Stromal cell of bone marrow (primary cell): Measurements from ENCODE around the gene SLC16A4.
"Not testable (repeated sequence)": the region's sequence is repeated elsewhere in the genome, so short reads cannot be mapped to it uniquely, and the experiment has no call there.

Experiments used
- DNase-seq: peaks from one replicate; pipeline ENCODE4 v3.0.0-alpha.2; 2012; ENCODE audit warnings: low read depth

The SLC16A4 gene

DNA sequence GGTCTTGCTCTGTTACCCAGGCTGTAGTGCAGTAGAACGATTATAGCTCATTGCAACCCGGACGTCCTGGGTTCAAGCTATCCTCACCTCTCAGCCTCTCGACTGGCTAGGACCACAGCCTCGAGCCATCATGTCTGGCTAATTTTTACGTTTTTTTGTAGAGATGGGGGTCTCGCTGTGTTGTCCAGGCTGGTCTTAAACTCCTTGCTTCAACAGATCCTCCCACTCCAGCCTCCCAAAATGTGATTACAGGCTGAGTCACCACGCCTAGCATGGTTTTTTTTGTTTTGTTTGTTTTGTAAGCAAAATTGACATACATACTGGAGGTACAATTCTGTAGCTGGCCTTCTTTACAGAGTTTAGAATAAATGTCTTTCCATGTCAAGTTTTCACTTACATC lies 17.7 kb upstream of the SLC16A4 start:
- no peak for DNase-seq

DNA sequence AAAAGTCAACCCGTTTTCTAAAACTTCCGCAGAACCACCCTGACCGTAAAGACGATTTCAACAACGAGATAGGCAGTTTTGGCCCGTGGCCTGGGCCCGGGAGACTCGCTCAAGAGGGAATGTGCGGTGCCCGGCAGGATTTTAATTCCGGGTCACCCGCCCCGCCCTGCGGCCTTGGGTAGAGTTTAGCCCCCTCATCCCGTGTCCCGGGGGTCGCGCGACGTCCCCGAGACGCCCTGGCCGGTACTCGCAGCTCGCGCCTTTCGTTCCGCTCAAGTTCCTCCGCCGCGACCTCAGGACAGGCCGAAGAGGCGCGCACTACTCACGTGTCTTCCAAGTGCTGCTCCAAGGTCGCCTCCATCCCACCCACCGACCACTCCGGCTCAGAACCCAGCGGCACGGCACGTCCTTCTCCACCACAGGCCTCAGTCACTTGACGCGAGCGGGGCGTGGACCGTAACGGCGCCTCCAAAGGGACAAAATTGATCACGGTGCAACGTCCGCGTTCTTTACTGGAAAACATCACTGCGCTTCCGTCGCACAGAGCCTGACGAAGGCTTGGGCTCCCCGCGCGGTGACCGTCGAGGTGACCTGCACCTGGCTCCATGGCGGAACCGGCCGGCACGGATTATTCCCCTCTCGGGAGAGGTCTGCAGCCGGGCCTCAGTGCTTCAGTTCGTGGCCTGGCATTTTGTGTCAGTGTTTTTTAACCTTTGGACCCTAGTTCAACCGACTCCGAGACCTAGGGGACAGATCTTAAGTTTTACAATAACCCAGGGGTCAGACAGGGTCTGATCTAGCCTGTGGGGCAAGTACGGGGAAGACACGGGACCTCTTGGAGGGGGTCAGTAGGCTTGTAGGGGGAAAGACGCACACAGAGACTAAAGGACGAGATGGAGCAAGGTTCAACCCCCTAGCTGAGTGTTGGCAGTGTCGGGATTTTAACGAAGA lies 16.7 kb upstream of the SLC16A4 start, which contains the start of gene LAMTOR5:
Gene LAMTOR5, minus strand, starts transcription at position 435 of the 951 bp plus-strand sequence. Its CDS starts 74 bp downstream, at position 361.
- DNase-seq, result peak; percentile 84

DNA sequence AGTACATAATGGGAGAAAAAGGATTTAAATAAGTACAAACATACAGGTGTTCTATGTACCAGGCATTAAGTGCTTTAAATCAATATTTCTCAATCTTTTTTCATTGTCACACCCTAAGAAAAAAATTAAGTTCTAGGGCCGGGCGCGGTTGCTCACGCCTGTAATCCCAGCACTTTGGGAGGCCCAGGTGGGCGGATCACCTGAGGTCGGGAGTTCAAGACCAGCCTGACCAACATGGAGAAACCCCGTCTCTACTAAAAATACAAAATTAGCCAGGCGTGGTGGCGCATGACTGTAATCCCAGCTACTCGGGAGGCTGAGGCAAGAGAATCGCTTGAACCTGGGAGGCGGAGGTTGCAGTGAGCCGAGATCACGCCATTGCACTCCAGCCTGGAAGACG lies 15.6 kb upstream of the SLC16A4 start:
- not testable (repeated sequence) for DNase-seq

GRCh38 chr1:110404401-110404800 lies 13.6 kb upstream of the SLC16A4 start:
- DNase-seq, result no peak

- no peak for DNase-seq
These were observed 13.0 kb upstream of the SLC16A4 start for GRCh38 chr1:110403805-110404204.

GRCh38 chr1:110396259-110396958 lies 5.6 kb upstream of the SLC16A4 start:
- DNase-seq, result not testable (repeated sequence)

- no peak for DNase-seq
These were observed 3.6 kb upstream of the SLC16A4 start for GRCh38 chr1:110394493-110394820.

GRCh38 chr1:110393691-110394492 lies 3.1 kb upstream of the SLC16A4 start:
- peak; percentile 63 for DNase-seq

- no peak for DNase-seq
These were observed 2.5 kb upstream of the SLC16A4 start for GRCh38 chr1:110393286-110393685.

GRCh38 chr1:110390096-110390495 lies 730 bp downstream of the SLC16A4 start:
- DNase-seq, result peak; percentile 83

DNA sequence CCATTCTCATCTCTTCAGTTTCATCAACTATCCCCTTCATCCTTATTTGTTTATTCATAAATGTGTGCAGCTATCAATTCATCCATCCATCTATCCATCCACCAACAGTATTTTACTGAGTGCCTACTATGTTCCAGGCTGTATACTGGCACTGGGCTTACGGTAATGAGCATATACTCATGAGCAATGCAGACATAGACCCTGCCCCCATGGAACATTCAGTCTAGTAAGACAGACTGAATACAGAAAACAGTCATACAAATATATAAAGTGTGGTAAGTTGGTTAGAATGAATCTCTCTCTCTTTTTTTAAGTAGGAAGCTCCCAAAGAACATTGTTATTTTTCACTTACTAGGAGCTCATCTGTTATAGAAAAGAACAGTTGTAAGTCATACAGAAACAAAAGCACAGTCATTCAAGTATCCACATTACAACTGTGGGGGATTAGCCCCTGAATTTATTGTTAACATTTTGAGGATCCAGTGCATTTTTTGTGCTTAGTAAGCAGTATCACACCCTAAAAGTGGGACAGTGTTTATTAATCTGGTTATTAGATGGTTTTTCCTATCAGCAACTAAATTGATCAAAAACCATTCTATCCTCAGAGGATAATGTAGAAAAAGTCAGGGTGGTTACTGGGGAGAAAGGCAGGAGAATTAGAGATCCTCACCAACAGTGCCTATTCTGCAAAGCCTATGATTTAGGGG lies 3.6 kb downstream of the SLC16A4 start:
- DNase-seq, result no peak

DNA sequence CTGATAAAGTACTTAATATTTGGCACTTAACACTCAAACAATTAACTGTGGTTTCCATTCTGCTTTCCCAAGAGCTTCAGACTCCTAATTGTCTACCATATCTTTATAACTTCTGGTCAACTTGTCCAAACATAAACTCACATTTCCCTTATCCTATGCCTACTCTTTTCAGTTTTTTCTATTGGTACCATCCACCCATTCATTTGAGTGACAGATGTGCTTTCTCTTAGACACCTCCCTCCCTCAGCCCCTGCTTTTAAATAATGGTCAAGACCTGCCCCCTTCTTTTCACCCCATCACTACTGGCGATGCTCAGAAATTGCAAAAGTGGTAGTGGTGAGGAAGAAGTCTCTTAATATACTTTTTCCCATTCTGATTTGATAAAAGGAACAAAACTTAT lies 5.5 kb downstream of the SLC16A4 start:
- DNase-seq, result no peak

GRCh38 chr1:110384581-110385321 lies 6.1 kb downstream of the SLC16A4 start:
- DNase-seq, result no peak

DNA sequence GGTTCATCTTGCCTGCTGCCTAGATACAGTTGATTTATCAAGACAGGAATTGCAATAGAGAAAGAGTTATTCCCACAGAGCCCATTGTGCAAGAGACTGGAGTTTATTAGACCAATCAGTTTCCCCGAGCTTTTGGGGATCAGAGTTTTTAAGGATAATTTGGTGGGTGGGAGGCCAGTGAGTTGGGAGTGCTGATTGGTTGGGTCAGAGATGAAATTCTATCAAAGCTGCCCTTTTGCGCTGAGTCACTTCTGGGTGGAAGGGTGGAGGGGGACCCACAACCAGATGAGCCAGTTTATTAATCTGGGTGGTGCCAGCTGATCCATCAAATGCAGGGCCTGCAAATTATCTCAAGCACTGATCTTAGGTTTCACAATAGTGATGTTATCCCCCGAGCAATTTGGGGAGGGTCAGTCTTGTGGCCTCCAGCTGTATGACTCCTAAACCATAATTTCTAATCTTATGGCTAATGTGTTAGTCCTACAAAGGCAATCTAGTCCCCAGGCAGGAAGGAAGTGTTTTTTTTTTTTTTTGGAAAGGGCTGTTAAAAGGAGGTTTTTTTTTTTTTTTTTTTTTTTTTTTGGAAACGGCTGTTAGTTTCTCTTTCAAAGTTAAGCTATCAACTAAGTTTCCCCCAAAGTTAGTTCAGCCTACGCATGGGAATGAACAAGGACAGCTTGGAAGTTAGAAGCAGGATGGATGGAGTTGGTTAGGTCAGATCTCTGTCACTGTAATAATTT lies 7.4 kb downstream of the SLC16A4 start:
- no peak for DNase-seq

- DNase-seq, result peak; percentile 93
These were observed 10.0 kb downstream of the SLC16A4 start for GRCh38 chr1:110380672-110381283.

- no peak for DNase-seq
These were observed 15.3 kb downstream of the SLC16A4 start for GRCh38 chr1:110375490-110375889.

DNA sequence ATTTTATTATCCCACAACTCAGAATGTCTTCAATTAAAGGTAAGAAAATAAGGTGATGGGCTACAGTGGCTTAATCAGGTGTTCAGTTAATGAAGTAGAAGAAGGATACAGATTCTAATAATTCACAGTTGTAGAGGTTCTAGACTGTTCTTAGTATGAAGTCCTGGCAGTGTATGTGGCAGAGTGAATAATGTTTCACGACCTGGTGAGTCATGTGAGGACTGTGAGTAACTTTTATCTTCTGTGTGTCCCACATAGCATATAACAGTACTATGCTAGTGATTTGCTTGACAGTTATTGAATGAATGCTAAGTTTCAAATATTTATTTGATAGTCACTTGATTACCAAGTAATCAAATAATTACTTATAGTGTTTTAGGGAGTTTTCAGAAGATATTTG lies 20.0 kb downstream of the SLC16A4 start:
- DNase-seq, result peak; percentile 59

- no peak for DNase-seq
These were observed 26.6 kb downstream of the SLC16A4 start for GRCh38 chr1:110364221-110364620.

DNA sequence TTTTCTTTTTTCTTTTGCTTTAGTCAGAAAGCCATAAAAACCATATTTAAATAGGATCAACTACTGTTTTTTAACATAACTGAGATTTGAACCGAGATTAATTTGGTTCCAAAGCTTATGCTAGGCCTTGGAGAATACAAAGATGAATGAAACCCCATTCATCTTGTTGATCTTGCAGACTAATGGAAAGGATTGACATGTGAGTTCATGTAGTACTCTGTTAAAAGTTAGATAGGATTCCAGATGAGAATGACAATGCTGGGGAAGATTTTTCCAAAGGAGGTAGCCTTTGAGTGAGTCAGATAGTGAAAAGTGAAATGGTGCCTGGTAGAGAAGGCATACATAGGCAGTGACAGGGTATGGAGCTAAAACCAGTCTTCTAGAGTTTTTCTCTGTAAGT lies 29.0 kb downstream of the SLC16A4 start:
- DNase-seq, result no peak

GRCh38 chr1:110360431-110360830 lies 30.4 kb downstream of the SLC16A4 start:
- DNase-seq, result no peak
